NCI-H510A treated with DMSO at 0.1 percent for 48 hours (cell line): ENCODE measurements around the gene ELN.

ENCODE experiments used
- DNase-seq: peaks from one replicate; lab custom pipeline; 2025; lab: John Stamatoyannopoulos, UW

Gene ELN

GRCh38 chr7:74025146-74025545 is 2.8 kb upstream of the ELN start:
- DNase-seq, result no peak

DNA sequence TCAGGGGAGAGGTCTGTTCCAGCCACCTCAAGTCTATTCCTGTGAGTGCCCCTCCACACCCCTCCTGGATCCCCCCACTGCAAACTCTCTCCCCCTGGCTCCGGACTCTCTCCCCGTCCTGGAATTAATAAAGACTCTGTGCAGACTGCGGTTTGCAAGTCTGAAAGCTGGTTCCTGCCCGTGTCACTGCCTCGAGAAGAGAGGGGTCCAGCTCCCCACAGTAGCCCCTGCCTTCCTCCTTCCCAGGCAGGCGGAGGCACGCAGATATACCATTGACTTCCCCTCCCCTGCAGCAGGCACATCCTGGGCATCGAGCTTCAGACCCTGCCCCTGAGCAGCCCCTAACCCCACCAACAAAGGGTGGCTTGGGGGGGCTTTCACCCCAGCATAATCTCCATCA is 2.2 kb upstream of the ELN start:
- DNase-seq, result no peak

DNA sequence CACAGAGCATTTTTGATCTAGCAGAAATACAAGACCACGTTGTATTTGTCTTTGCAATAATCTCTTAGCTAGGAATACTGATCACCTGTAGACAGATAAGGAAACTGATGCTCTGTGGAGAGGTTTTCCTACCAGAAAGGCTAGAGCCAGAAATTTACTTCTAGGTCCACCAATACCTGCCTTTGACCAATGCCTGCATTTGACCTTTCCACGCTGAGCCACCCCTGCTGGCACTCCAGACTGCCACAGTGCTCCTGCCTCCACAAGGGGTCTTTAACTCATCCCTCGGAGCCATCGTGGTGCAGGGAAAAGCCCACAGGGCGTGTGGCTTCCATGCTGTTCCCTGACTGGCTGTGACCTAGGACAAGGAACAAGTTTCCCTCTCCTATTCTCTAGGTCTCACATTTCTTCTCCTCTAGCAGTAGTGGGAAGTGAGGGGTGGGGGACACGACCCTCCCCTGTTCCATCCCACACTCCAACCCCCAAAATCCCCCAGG is 1.5 kb upstream of the ELN start:
- DNase-seq, result no peak

- DNase-seq, result peak; percentile 24
These were observed 880 bp upstream of the ELN start for GRCh38 chr7:74026903-74027682.

DNA sequence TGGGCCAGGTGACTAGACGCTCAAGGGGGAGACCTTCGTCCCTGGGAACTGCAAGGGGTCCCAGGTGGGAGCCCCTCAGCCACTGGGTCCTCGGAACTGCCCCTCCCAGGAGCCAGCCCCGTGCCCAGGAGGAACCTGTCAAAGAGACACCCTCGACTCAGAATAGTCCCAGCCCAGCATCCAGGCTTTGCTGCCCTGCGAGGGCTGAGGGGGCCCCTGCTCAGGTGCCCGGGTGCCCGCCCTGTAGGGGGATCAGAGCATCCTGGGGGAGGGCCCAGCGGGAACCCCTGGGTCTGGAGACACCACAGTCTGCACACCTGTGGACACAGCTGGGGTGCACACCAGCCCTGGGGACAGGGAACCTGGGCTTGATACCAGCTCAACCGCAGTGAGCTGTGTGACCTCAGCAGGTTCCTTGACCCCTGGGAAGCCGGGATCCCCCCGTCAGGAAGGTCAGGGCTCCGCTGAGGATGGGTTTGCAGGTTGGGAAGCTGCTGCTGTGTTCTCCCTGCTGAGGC is 407 bp downstream of the ELN start:
- DNase-seq, result no peak

- no peak for DNase-seq
These were observed 1.3 kb downstream of the ELN start for GRCh38 chr7:74029089-74029785.

DNA sequence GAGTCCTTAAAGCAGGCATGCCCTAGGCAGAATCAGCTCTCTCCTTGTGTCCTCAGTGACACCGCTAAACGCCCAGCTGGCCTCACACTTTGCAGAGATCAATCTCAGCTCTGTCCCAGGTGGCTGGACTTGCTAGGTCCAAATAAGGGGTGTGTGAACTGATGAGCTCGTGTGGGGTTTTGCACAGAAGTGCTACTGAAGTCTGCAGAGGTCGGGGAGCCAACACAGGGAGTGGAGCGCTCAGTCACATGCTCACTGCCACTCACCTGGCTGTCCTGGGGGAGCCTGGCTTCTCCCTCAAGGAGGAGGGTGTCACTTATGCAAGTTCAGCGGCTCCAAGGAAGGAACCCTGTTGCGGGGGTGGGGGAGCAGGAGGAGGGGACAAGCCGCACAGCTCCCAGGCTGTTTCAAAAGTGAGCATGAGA is 2.0 kb downstream of the ELN start:
- DNase-seq, result no peak

GRCh38 chr7:74030861-74031260 is 2.9 kb downstream of the ELN start:
- DNase-seq, result no peak

DNA sequence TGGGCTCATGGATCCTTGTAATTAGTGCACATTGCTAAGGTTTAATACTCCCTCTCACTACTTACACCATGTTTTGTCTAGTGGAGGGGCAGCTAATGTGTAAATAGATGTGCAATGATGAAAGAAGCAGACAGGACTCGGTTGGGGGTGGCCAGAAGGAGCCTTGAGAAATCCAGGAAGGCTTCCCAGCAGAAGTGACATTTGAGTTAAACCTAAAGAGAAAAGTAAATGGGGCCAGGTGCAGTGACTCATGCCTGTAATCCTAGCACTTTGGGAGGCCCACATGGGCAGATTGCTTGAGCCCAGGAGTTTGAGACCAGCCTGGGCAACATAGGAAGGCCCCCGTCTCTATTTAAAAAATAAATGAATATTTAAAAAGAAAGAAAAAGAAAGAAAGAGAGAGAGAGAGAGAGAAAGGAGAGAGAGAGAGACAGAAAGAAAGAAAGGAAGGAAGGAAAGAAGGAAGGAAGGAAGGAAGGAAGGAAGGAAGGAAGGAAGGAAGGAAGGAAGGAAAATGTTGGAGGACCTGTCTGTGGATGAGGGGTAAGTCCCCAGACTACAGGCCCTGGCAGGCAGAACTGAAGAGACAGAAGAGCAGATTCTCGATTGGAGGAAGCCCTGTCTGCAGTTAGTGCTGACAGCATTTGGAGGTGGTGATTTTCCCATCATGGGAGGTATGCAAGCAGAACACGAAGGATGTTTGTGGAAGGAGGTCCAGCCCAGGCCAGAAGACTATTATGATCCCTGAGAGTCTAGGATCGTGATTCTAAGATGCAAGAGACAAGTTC is 3.6 kb downstream of the ELN start:
- no peak for DNase-seq

- DNase-seq, result no peak
These were observed 4.2 kb downstream of the ELN start for GRCh38 chr7:74032191-74032490.

GRCh38 chr7:74032624-74033371 is 4.8 kb downstream of the ELN start:
- DNase-seq, result no peak

DNA sequence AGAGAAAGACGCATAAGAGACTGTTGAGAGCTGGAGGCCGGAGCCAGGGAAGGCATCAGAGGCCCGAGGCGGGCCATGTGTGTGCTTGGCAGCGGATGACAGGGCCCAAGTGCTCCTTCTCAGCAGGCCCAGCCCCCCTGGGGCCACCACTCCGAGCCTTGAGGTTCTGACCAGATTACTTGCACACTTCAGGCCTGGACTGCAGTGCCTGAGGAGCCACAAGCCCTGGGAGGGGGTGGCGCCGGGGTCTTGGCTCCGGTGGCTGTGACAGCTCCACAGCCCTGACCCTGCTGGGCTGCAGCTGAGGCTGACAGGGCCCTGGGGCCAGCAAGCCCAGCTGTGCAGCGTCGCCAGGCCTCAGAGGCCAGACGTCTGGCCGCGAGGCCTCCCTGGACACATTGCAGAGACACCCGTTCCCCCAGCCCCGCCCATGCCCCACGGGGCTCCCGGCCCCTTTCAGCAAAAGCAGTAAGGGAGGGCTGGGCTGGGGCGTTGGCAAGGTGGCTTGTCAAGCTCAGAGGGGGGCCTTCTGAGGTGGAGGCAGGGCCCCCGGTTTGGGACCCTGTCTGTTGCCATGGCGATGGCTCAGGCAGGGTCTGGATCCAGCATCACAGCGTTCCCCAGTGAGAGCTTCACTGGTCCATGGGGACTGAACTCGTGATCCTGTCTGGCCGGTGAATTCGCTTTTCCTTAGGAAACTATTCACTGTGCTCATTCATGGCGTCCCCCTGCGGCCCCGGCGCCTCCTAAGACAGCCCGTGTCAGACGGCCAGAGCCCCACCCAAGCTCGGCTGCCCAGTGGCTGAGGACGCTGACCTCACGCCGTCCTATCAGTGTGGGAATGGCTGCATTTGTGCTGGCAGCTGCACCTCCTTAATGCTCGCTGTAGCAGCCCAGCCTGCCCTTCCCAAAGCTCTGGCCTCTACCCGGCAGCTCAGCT is 5.7 kb downstream of the ELN start:
- DNase-seq, result no peak

DNA sequence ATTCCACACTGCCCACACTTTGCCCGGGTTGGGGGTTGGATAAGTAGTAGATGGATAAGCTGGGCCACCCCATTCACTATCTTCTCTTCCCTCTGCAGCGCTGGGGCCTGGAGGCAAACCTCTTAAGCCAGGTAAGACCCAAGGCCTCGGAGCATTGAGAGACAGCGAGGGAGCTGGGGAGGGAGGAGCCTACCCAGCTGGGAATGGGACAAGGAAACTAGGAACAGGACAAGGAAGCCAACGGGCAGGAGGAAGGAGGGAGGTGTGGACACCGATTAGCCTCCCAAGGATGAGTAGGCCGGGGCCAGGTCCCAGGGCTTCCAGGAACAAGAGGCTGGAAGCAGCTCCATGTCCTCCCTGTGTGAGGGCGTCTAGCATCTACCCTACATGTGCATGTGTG is 9.6 kb downstream of the ELN start:
- DNase-seq, result no peak

DNA sequence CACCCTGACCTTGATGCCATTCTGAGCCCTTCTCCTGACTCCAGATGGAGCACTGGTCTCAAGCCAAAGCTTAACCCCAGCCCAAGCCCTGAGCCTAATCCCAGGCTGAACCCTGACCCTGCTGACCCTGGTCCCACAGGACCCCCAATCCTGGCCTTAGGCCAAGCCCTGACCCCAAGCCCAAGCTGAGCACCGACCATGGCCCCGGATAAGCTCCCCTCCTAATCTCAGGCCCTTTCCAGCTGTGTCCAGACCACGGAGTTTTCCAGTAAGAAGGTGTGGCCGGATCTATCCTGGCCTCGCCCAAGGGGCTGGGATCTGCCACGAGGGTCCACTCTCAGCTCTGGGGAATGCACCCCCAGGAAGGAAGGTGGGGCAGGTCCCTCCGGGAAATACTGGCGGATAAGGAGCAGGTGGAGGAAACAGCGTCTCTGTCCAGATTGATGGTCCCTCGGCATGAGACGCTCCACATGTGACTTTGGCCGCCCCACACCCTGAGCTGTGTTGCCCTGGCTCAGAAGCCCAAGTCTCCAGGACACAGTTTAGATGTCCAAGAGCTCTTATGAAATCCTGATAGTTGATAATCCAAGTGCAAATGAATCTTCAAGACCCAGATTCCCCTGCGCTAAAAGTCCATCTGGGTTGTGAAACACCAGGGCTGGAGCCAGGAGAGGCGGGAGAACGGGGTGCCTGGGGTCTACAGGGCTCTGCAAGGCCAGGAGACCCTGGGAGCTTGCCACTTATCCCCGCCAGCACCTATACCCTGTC is 10.4 kb downstream of the ELN start:
- no peak for DNase-seq

- DNase-seq, result peak; percentile 26
These were observed 11.4 kb downstream of the ELN start for GRCh38 chr7:74039337-74039736.

DNA sequence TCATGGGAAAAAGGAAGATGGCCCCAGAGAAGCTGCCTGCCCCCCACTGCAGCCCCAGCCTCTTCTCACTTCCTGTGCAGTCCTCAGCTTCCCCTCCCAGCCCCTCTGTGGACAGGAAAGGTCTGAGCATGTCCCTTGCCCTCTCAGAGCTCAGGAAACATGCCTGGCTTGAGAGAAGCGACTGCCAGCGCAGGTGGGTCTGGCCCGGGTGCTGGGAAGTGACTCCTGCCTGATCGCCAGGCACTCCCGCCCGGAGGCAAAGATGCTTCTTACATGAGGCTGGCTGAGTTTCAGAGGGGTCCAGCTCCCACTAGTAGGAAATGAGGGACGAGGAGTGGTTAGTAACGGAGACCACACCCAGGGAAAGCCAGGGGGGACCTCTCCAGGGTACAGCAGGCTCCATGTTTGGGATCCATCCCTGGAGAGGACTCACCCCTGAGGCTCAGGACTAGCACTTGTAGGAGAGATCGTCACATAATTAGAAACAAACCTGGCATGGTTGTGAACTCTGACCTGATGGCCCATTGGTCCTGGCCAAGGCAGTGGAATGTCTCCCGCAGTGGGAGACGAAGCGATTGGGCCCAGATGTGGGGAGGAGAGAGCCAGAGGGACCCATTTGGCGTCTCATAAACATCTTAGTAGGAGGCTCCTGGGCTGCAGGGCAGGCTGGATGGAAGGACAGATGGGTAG is 12.3 kb downstream of the ELN start:
- no peak for DNase-seq

GRCh38 chr7:74040791-74041520 is 13.0 kb downstream of the ELN start:
- DNase-seq, result no peak

DNA sequence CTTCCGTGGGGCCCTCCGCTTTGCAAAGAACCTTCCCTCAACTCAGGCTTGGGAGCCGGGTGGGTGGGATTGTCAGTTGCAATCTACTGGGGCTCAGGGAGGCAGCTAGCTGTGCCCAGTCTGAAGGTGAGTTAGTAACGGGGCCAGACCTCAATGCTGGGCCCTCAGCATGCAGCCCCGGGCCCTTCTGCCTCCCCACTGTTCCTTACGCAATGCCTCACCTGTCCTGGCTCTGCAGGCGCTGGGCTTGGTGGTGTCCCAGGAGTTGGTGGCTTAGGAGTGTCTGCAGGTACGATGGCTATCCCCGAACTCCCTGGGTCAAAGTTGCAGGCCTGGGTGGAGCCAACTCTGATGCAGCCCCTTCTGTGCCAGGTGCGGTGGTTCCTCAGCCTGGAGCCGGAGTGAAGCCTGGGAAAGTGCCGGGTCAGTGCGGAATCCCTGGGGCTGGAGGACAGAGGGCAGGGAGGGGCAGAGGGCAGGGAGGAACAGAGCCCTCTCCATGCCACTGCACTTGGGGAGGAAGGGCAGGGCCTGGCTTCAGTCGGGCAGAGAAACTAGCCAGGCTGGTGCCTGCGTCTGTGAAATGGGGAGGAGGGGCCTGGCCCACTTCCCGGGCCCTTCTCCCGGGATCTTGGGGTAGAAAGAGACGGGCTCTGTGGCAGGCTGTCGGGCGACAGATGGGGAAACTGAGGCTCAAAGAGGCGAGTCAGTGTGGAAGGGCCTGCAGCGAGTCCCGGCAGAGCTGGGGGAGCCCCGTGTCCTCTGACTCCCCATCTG is 15.0 kb downstream of the ELN start:
- DNase-seq, result peak; percentile 63
